ENCODE data around the gene GALNT16. TPM values are rescaled to one million over a fixed set of nuclear protein-coding genes. Genes with fewer than 3 reads are reported as not detected.
"Not testable (repeated sequence)": the region's sequence is repeated elsewhere in the genome, so short reads cannot be mapped to it uniquely, and the experiment has no call there.

GALNT16 gene
- polyA plus RNA-seq (2014; cell fraction: cytosol; rRNA removed): 25.1 and 30.7 TPM in 2 replicates
- 33.6 and 44.9 TPM in 2 replicates for polyA plus RNA-seq (2014; cell fraction: nucleus; rRNA removed)

GRCh38 chr14:69259527-69260189 lies at the start of gene GALNT16:
Gene GALNT16 (plus strand): TSS chr14:69260158. CDS start chr14:69260291, 133 bp downstream.
- peak; percentile 64 for DNase-seq (ENCODE audit: low spot score)

- DNase-seq (ENCODE audit: low spot score): no peak
Observed at GRCh38 chr14:69214393-69214792, 45.6 kb upstream of the GALNT16 start.

GRCh38 chr14:69217663-69218062 lies 42.3 kb upstream of the GALNT16 start:
- not testable (repeated sequence) for DNase-seq (ENCODE audit: low spot score)

GRCh38 chr14:69224946-69225345 lies 35.0 kb upstream of the GALNT16 start:
- no peak for DNase-seq (ENCODE audit: low spot score)

- no peak for DNase-seq (ENCODE audit: low spot score)
Observed at GRCh38 chr14:69226178-69226577, 33.8 kb upstream of the GALNT16 start.

- DNase-seq (ENCODE audit: low spot score): no peak
Observed at GRCh38 chr14:69226736-69227135, 33.2 kb upstream of the GALNT16 start.

- DNase-seq (ENCODE audit: low spot score): no peak
Observed at GRCh38 chr14:69231486-69231885, 28.5 kb upstream of the GALNT16 start.

GRCh38 chr14:69232388-69232787 lies 27.6 kb upstream of the GALNT16 start:
- DNase-seq (ENCODE audit: low spot score): no peak

GRCh38 chr14:69234106-69234505 lies 25.9 kb upstream of the GALNT16 start:
- no peak for DNase-seq (ENCODE audit: low spot score)

GRCh38 chr14:69235708-69236107 lies 24.2 kb upstream of the GALNT16 start:
- no peak for DNase-seq (ENCODE audit: low spot score)

GRCh38 chr14:69237142-69237541 lies 22.8 kb upstream of the GALNT16 start:
- DNase-seq (ENCODE audit: low spot score): no peak

- DNase-seq (ENCODE audit: low spot score): no peak
Observed at GRCh38 chr14:69237584-69237983, 22.4 kb upstream of the GALNT16 start.

GRCh38 chr14:69238883-69239282 lies 21.1 kb upstream of the GALNT16 start:
- DNase-seq (ENCODE audit: low spot score): no peak

- DNase-seq (ENCODE audit: low spot score): no peak
Observed at GRCh38 chr14:69240527-69241173, 19.3 kb upstream of the GALNT16 start.

- no peak for DNase-seq (ENCODE audit: low spot score)
Observed at GRCh38 chr14:69241577-69241976, 18.4 kb upstream of the GALNT16 start.

- DNase-seq (ENCODE audit: low spot score): peak; percentile 72
Observed at GRCh38 chr14:69242311-69243224, 17.4 kb upstream of the GALNT16 start.

GRCh38 chr14:69244946-69245345 lies 15.0 kb upstream of the GALNT16 start:
- no peak for DNase-seq (ENCODE audit: low spot score)

GRCh38 chr14:69246331-69246730 lies 13.6 kb upstream of the GALNT16 start:
- DNase-seq (ENCODE audit: low spot score): no peak

GRCh38 chr14:69247676-69248440 lies 12.1 kb upstream of the GALNT16 start:
- no peak for DNase-seq (ENCODE audit: low spot score)

- DNase-seq (ENCODE audit: low spot score): no peak
Observed at GRCh38 chr14:69249603-69250002, 10.4 kb upstream of the GALNT16 start.

- DNase-seq (ENCODE audit: low spot score): no peak
Observed at GRCh38 chr14:69252851-69253250, 7.1 kb upstream of the GALNT16 start.

Data from SK-N-DZ (cell line).